Measurements from ENCODE around the gene RUNX1. TPM values are rescaled to one million over a fixed set of nuclear protein-coding genes. Genes with fewer than 3 reads are reported as not detected.

RUNX1 gene
- total and polyA plus RNA-seq, 2 donors, result 18.5 to 29.6 TPM

- DNase-seq (ENCODE audit: low read depth in 6 of 9, low spot score in 9 of 9), result no peak
- no peak overlapping the region for H3K27ac ChIP-seq (ENCODE audit: low read depth in 1 of 2, low read length in 1 of 2)
- no peaks in the 10 kb centered on the region for H3K27me3 ChIP-seq (ENCODE audit: control insufficient read depth in 2 of 2, insufficient read depth in 1 of 2, low read length in 1 of 2)
- no peak overlapping the region for H3K4me3 ChIP-seq (ENCODE audit: low read length in 2 of 2)
- no peaks in the 10 kb centered on the region for H3K9me3 ChIP-seq (ENCODE audit: control insufficient read depth in 2 of 2, insufficient read depth in 1 of 2, low read length in 1 of 2)
- WGBS, result 91% methylated on average over 2 of the region's 2 CpGs
- no peaks in the 10 kb centered on the region for H3K36me3 ChIP-seq (ENCODE audit: control insufficient read depth in 2 of 2, insufficient read depth in 2 of 2, low read length in 1 of 2)
- no peaks in the 10 kb centered on the region for H3K4me1 ChIP-seq (ENCODE audit: control insufficient read depth in 2 of 2, insufficient read depth in 2 of 2, low read length in 2 of 2)
These were observed 37.3 kb upstream of the RUNX1 start for GRCh38 chr21:35086357-35086756.

- 94% methylated on average over 3 of the region's 3 CpGs for WGBS
- Histone ChIP-seq H3K9me3 (ENCODE audit: control insufficient read depth in 2 of 2, insufficient read depth in 1 of 2, low read length in 1 of 2) (no peaks in the 10 kb centered on the region), H3K27ac (ENCODE audit: low read depth in 1 of 2, low read length in 1 of 2) (no peak overlapping the region), H3K4me3 (ENCODE audit: low read length in 2 of 2) (no peak overlapping the region), H3K27me3 (ENCODE audit: control insufficient read depth in 2 of 2, insufficient read depth in 1 of 2, low read length in 1 of 2) (no peaks in the 10 kb centered on the region), H3K4me1 (ENCODE audit: control insufficient read depth in 2 of 2, insufficient read depth in 2 of 2, low read length in 2 of 2) (no peaks in the 10 kb centered on the region), H3K36me3 (ENCODE audit: control insufficient read depth in 2 of 2, insufficient read depth in 2 of 2, low read length in 1 of 2) (no peaks in the 10 kb centered on the region)
- DNase-seq (ENCODE audit: low read depth in 6 of 9, low spot score in 9 of 9), result no peak
These were observed 35.8 kb upstream of the RUNX1 start for GRCh38 chr21:35084869-35085268.

- no peak overlapping the region for H3K27ac ChIP-seq (ENCODE audit: low read depth in 1 of 2, low read length in 1 of 2)
- no peaks in the 10 kb centered on the region for H3K36me3 ChIP-seq (ENCODE audit: control insufficient read depth in 2 of 2, insufficient read depth in 2 of 2, low read length in 1 of 2)
- H3K4me3 ChIP-seq (ENCODE audit: low read length in 2 of 2), result no peak overlapping the region
- WGBS, result 89% methylated on average over 3 of the region's 3 CpGs
- no peaks in the 10 kb centered on the region for H3K27me3 ChIP-seq (ENCODE audit: control insufficient read depth in 2 of 2, insufficient read depth in 1 of 2, low read length in 1 of 2)
- no peaks in the 10 kb centered on the region for H3K9me3 ChIP-seq (ENCODE audit: control insufficient read depth in 2 of 2, insufficient read depth in 1 of 2, low read length in 1 of 2)
- no peak for DNase-seq (ENCODE audit: low read depth in 6 of 9, low spot score in 9 of 9)
- H3K4me1 ChIP-seq (ENCODE audit: control insufficient read depth in 2 of 2, insufficient read depth in 2 of 2, low read length in 2 of 2), result no peaks in the 10 kb centered on the region
These were observed 34.1 kb upstream of the RUNX1 start for GRCh38 chr21:35083246-35083645.

GRCh38 chr21:35081861-35082260 is 32.8 kb upstream of the RUNX1 start:
- H3K36me3 ChIP-seq (ENCODE audit: control insufficient read depth in 2 of 2, insufficient read depth in 2 of 2, low read length in 1 of 2), result no peaks in the 10 kb centered on the region
- no peaks in the 10 kb centered on the region for H3K27me3 ChIP-seq (ENCODE audit: control insufficient read depth in 2 of 2, insufficient read depth in 1 of 2, low read length in 1 of 2)
- no peaks in the 10 kb centered on the region for H3K4me1 ChIP-seq (ENCODE audit: control insufficient read depth in 2 of 2, insufficient read depth in 2 of 2, low read length in 2 of 2)
- 99% methylated on average over 2 of the region's 2 CpGs for WGBS
- no peaks in the 10 kb centered on the region for H3K9me3 ChIP-seq (ENCODE audit: control insufficient read depth in 2 of 2, insufficient read depth in 1 of 2, low read length in 1 of 2)
- no peak for DNase-seq (ENCODE audit: low read depth in 6 of 9, low spot score in 9 of 9)
- H3K27ac ChIP-seq (ENCODE audit: low read depth in 1 of 2, low read length in 1 of 2), result no peak overlapping the region
- no peak overlapping the region for H3K4me3 ChIP-seq (ENCODE audit: low read length in 2 of 2)

- no peaks in the 10 kb centered on the region for H3K9me3 ChIP-seq (ENCODE audit: control insufficient read depth in 2 of 2, insufficient read depth in 1 of 2, low read length in 1 of 2)
- no peaks in the 10 kb centered on the region for H3K4me1 ChIP-seq (ENCODE audit: control insufficient read depth in 2 of 2, insufficient read depth in 2 of 2, low read length in 2 of 2)
- H3K36me3 ChIP-seq (ENCODE audit: control insufficient read depth in 2 of 2, insufficient read depth in 2 of 2, low read length in 1 of 2), result no peaks in the 10 kb centered on the region
- WGBS, result over 99% methylated on average over 3 of the region's 3 CpGs
- no peak for DNase-seq (ENCODE audit: low read depth in 6 of 9, low spot score in 9 of 9)
- no peaks in the 10 kb centered on the region for H3K27me3 ChIP-seq (ENCODE audit: control insufficient read depth in 2 of 2, insufficient read depth in 1 of 2, low read length in 1 of 2)
- H3K27ac ChIP-seq (ENCODE audit: low read depth in 1 of 2, low read length in 1 of 2), result no peak overlapping the region
- no peak overlapping the region for H3K4me3 ChIP-seq (ENCODE audit: low read length in 2 of 2)
These were observed 30.1 kb upstream of the RUNX1 start for GRCh38 chr21:35079181-35079580.

GRCh38 chr21:35077975-35078374 is 28.9 kb upstream of the RUNX1 start:
- no peaks in the 10 kb centered on the region for H3K27me3 ChIP-seq (ENCODE audit: control insufficient read depth in 2 of 2, insufficient read depth in 1 of 2, low read length in 1 of 2)

GRCh38 chr21:35077466-35077865 is 28.4 kb upstream of the RUNX1 start:
- H3K4me1 ChIP-seq (ENCODE audit: control insufficient read depth in 2 of 2, insufficient read depth in 2 of 2, low read length in 2 of 2), result peaks cover 0 to 1% of the 10 kb centered on the region in 2 donors
- H3K9me3 ChIP-seq (ENCODE audit: control insufficient read depth in 2 of 2, insufficient read depth in 1 of 2, low read length in 1 of 2), result no peaks in the 10 kb centered on the region
- H3K4me3 ChIP-seq (ENCODE audit: low read length in 2 of 2), result no peak overlapping the region
- no peaks in the 10 kb centered on the region for H3K27me3 ChIP-seq (ENCODE audit: control insufficient read depth in 2 of 2, insufficient read depth in 1 of 2, low read length in 1 of 2)
- WGBS, result 98% methylated on average over 4 of the region's 4 CpGs
- H3K27ac ChIP-seq (ENCODE audit: low read depth in 1 of 2, low read length in 1 of 2), result no peak overlapping the region
- DNase-seq (ENCODE audit: low read depth in 6 of 9, low spot score in 9 of 9), result no peak
- H3K36me3 ChIP-seq (ENCODE audit: control insufficient read depth in 2 of 2, insufficient read depth in 2 of 2, low read length in 1 of 2), result no peaks in the 10 kb centered on the region

More at GRCh38 chr21:35077975-35078374, 28.9 kb upstream of the RUNX1 start:
- Histone ChIP-seq H3K9me3 (ENCODE audit: control insufficient read depth in 2 of 2, insufficient read depth in 1 of 2, low read length in 1 of 2) (no peaks in the 10 kb centered on the region), H3K4me1 (ENCODE audit: control insufficient read depth in 2 of 2, insufficient read depth in 2 of 2, low read length in 2 of 2) (no peaks in the 10 kb centered on the region), H3K36me3 (ENCODE audit: control insufficient read depth in 2 of 2, insufficient read depth in 2 of 2, low read length in 1 of 2) (no peaks in the 10 kb centered on the region), H3K4me3 (ENCODE audit: low read length in 2 of 2) (no peak overlapping the region), H3K27ac (ENCODE audit: low read depth in 1 of 2, low read length in 1 of 2) (no peak overlapping the region)
- no peak for DNase-seq (ENCODE audit: low read depth in 6 of 9, low spot score in 9 of 9)
- 94% methylated on average over 4 of the region's 4 CpGs for WGBS

- no peaks in the 10 kb centered on the region for H3K36me3 ChIP-seq (ENCODE audit: control insufficient read depth in 2 of 2, insufficient read depth in 2 of 2, low read length in 1 of 2)
- H3K27ac ChIP-seq (ENCODE audit: low read depth in 1 of 2, low read length in 1 of 2), result no peak overlapping the region
- no peaks in the 10 kb centered on the region for H3K27me3 ChIP-seq (ENCODE audit: control insufficient read depth in 2 of 2, insufficient read depth in 1 of 2, low read length in 1 of 2)
- 75% methylated on average over 6 of the region's 6 CpGs for WGBS
- H3K9me3 ChIP-seq (ENCODE audit: control insufficient read depth in 2 of 2, insufficient read depth in 1 of 2, low read length in 1 of 2), result no peaks in the 10 kb centered on the region
- peaks cover 0 to 2% of the 10 kb centered on the region in 2 donors for H3K4me1 ChIP-seq (ENCODE audit: control insufficient read depth in 2 of 2, insufficient read depth in 2 of 2, low read length in 2 of 2)
- DNase-seq (ENCODE audit: low read depth in 6 of 9, low spot score in 9 of 9), result peak in 1 of 9 donors; percentile 28
- H3K4me3 ChIP-seq (ENCODE audit: low read length in 2 of 2), result no peak overlapping the region
These were observed 26.4 kb upstream of the RUNX1 start for GRCh38 chr21:35075546-35075945.

- Histone ChIP-seq H3K9me3 (ENCODE audit: control insufficient read depth in 2 of 2, insufficient read depth in 1 of 2, low read length in 1 of 2) (no peaks in the 10 kb centered on the region), H3K36me3 (ENCODE audit: control insufficient read depth in 2 of 2, insufficient read depth in 2 of 2, low read length in 1 of 2) (no peaks in the 10 kb centered on the region), H3K4me3 (ENCODE audit: low read length in 2 of 2) (no peak overlapping the region), H3K4me1 (ENCODE audit: control insufficient read depth in 2 of 2, insufficient read depth in 2 of 2, low read length in 2 of 2) (peaks cover 0 to 2% of the 10 kb centered on the region in 2 donors), H3K27me3 (ENCODE audit: control insufficient read depth in 2 of 2, insufficient read depth in 1 of 2, low read length in 1 of 2) (no peaks in the 10 kb centered on the region), H3K27ac (ENCODE audit: low read depth in 1 of 2, low read length in 1 of 2) (no peak overlapping the region)
- WGBS, result 94% methylated on average over 11 of the region's 11 CpGs
- no peak for DNase-seq (ENCODE audit: low read depth in 6 of 9, low spot score in 9 of 9)
These were observed 23.9 kb upstream of the RUNX1 start for GRCh38 chr21:35072960-35073359.

- WGBS, result 89% methylated on average over 5 of the region's 5 CpGs
- H3K27me3 ChIP-seq (ENCODE audit: control insufficient read depth in 2 of 2, insufficient read depth in 1 of 2, low read length in 1 of 2), result no peaks in the 10 kb centered on the region
- no peak overlapping the region for H3K4me3 ChIP-seq (ENCODE audit: low read length in 2 of 2)
- H3K9me3 ChIP-seq (ENCODE audit: control insufficient read depth in 2 of 2, insufficient read depth in 1 of 2, low read length in 1 of 2), result no peaks in the 10 kb centered on the region
- H3K27ac ChIP-seq (ENCODE audit: low read depth in 1 of 2, low read length in 1 of 2), result no peak overlapping the region
- no peaks in the 10 kb centered on the region for H3K36me3 ChIP-seq (ENCODE audit: control insufficient read depth in 2 of 2, insufficient read depth in 2 of 2, low read length in 1 of 2)
- H3K4me1 ChIP-seq (ENCODE audit: control insufficient read depth in 2 of 2, insufficient read depth in 2 of 2, low read length in 2 of 2), result peaks cover 0 to 2% of the 10 kb centered on the region in 2 donors
- DNase-seq (ENCODE audit: low read depth in 6 of 9, low spot score in 9 of 9), result no peak
These were observed 23.5 kb upstream of the RUNX1 start for GRCh38 chr21:35072557-35072956.

Data from thymus (tissue), 11 donors.